ENCODE results near the gene MGAT5B. TPM values are rescaled to one million over a fixed set of nuclear protein-coding genes. Genes with fewer than 3 reads are reported as not detected.

MGAT5B gene
- total RNA-seq, 2 donors from 2014 or later: 3.6 TPM; not detected in 1

- DNase-seq: no peak
- Histone ChIP-seq H3K27ac (no peak overlapping the region), H3K9me3 (no peaks in the 10 kb centered on the region), H3K27me3 (peaks cover 0 to 33% of the 10 kb centered on the region in 2 donors), H3K36me3 (replicated peaks in 1 of 2; ENCODE audit: insufficient read depth in 1 of 2, low read depth in 2 of 2) (no peaks in the 10 kb centered on the region), H3K4me1 (peaks cover 20% of the 10 kb centered on the region), H3K4me3 (no peak overlapping the region)
- intact Hi-C loops (cut with DNase I): loop anchor here (5.0 kb wide), 2 partner anchors 200 to 380 kb away; no protein-coding TSS in a partner anchor
- WGBS, 2 donors: 57 to 73% methylated on average over 8 to 9 of the region's 9 CpGs
- no peak for ATAC-seq
- no peak for TF ChIP-seq POLR2A (IDR thresholded peaks at IDR 0.05)
- TF ChIP-seq, protein P1, sequence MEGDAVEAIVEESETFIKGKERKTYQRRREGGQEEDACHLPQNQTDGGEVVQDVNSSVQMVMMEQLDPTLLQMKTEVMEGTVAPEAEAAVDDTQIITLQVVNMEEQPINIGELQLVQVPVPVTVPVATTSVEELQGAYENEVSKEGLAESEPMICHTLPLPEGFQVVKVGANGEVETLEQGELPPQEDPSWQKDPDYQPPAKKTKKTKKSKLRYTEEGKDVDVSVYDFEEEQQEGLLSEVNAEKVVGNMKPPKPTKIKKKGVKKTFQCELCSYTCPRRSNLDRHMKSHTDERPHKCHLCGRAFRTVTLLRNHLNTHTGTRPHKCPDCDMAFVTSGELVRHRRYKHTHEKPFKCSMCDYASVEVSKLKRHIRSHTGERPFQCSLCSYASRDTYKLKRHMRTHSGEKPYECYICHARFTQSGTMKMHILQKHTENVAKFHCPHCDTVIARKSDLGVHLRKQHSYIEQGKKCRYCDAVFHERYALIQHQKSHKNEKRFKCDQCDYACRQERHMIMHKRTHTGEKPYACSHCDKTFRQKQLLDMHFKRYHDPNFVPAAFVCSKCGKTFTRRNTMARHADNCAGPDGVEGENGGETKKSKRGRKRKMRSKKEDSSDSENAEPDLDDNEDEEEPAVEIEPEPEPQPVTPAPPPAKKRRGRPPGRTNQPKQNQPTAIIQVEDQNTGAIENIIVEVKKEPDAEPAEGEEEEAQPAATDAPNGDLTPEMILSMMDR (IDR thresholded peaks at IDR 0.05): no peak
Observed at GRCh38 chr17:76866774-76867577, 1.2 kb upstream of the MGAT5B start.

- no peak overlapping the region for H3K4me3 ChIP-seq
- H3K27me3 ChIP-seq: peaks cover 0 to 33% of the 10 kb centered on the region in 2 donors
- no peaks in the 10 kb centered on the region for H3K36me3 ChIP-seq (replicated peaks in 1 of 2; ENCODE audit: insufficient read depth in 1 of 2, low read depth in 2 of 2)
- peaks cover 20% of the 10 kb centered on the region for H3K4me1 ChIP-seq
- intact Hi-C loops (cut with DNase I): loop anchor here (5.0 kb wide), 2 partner anchors 200 to 380 kb away; no protein-coding TSS in a partner anchor
- ATAC-seq: no peak
- H3K9me3 ChIP-seq: no peaks in the 10 kb centered on the region
- H3K27ac ChIP-seq: no peak overlapping the region
- WGBS, 2 donors: 14 to 16% methylated on average over 12 to 20 of the region's 20 CpGs
- no peak for DNase-seq
- TF ChIP-seq POLR2A (IDR thresholded peaks at IDR 0.05): no peak
- TF ChIP-seq, protein P1 (IDR thresholded peaks at IDR 0.05): no peak
Observed at GRCh38 chr17:76867578-76868175, 527 bp upstream of the MGAT5B start.

DNA sequence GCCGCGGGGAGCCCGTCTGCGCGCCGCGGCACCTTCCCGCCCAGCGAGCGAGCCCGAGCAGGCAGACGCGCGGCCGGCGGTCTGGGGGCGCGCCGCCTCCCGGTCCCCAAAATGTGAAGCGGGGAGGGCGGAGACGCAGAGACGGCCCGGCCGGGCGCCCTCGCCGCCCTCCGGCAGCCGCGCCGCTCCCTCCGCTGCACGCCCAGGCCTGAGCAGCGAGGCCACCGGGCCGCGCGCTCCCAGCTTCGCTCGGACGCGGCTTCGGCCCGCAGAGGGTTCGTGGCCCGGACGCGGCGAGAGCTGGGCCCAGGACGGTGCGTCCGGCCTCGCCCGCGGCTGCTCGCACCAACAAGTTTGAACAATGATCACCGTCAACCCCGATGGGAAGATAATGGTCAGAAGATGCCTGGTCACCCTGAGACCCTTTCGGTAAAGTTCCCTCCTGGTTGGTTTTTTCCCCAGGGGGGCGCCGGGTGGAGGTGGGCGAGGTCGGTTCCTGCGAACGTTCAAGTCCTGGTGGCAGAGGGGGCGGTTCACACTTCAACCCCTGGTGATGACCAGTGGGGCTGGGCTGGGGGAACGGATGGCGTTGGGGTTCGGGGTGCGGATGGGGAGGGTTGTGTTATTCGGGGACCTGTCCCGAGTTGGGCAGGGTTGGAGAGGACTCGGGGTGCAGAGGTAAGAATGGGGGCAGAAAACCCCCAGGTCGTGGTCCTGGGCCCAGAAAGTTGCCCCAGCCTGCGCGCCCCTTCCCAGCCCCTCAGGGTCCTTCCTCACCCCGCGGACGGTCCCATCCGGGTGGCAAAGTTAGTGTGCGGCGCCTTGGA, 678 bp downstream of the MGAT5B start:
- Histone ChIP-seq H3K36me3 (replicated peaks in 1 of 2; ENCODE audit: insufficient read depth in 1 of 2, low read depth in 2 of 2) (no peaks in the 10 kb centered on the region), H3K27ac (no peak overlapping the region), H3K4me1 (peaks cover 20% of the 10 kb centered on the region), H3K4me3 (no peak overlapping the region), H3K9me3 (no peaks in the 10 kb centered on the region), H3K27me3 (peaks cover 0 to 33% of the 10 kb centered on the region in 2 donors)
- WGBS, 2 donors: 0 to 2% methylated on average over 11 to 51 of the region's 84 CpGs
- intact Hi-C loops (cut with DNase I): loop anchor here (5.0 kb wide), 2 partner anchors 198 to 378 kb away; no protein-coding TSS in a partner anchor
- no peak for TF ChIP-seq POLR2A (IDR thresholded peaks at IDR 0.05)
- TF ChIP-seq, protein P1 (IDR thresholded peaks at IDR 0.05): no peak
- ATAC-seq (peak; percentile 22), DNase-seq (no peak)

GRCh38 chr17:76869496-76870376, 1.5 kb downstream of the MGAT5B start:
- intact Hi-C loops (cut with DNase I): loop anchor here (5.0 kb wide), 3 partner anchors 183 to 378 kb away; no protein-coding TSS in a partner anchor

More at GRCh38 chr17:76869496-76870376, 1.5 kb downstream of the MGAT5B start:
- H3K4me3 ChIP-seq: no peak overlapping the region
- 5% methylated on average over 72 of the region's 80 CpGs; no CpG with 5 or more reads in 1 of the 2 donors for whole genome bisulfite sequencing, 2 donors
- TF ChIP-seq, protein P1 (IDR thresholded peaks at IDR 0.05): no peak
- TF ChIP-seq POLR2A (IDR thresholded peaks at IDR 0.05): no peak
- no peak overlapping the region for H3K27ac ChIP-seq
- no peaks in the 10 kb centered on the region for H3K9me3 ChIP-seq
- H3K4me1 ChIP-seq: peaks cover 20% of the 10 kb centered on the region
- DNase-seq (no peak), ATAC-seq (no peak)
- peaks cover 0 to 33% of the 10 kb centered on the region in 2 donors for H3K27me3 ChIP-seq
- no peaks in the 10 kb centered on the region for H3K36me3 ChIP-seq (replicated peaks in 1 of 2; ENCODE audit: insufficient read depth in 1 of 2, low read depth in 2 of 2)

All from body of pancreas (tissue), 4 donors.